T-helper 17 cell (primary cell): ENCODE results near the gene SCAPER. TPM values are rescaled to one million over a fixed set of nuclear protein-coding genes. Genes with fewer than 3 reads are reported as not detected.

ENCODE experiments used
- ATAC-seq: fragments of 150-1000 bp; cut with Tn5 transposase; 2 replicates; pipeline ENCODE4 v1.10.0; 2021; ENCODE audit warnings: mild to moderate bottlenecking, moderate library complexity
- DNase-seq, 3 donors: peaks; one replicate each; pipeline versions ENCODE4 v3.0.0 to v3.0.0-alpha.2; 2020 to 2021
- H3K9me3 ChIP-seq: one replicate; pipeline ENCODE4 v1.7.0; 2013; ENCODE audit warnings: low read length, mild to moderate bottlenecking; ENCODE audit not compliant: control insufficient read depth, poor library complexity, severe bottlenecking
- H3K27ac Mint-ChIP-seq: one replicate; pipeline ENCODE4 v1.8.0; 2022; ENCODE audit warnings: mild to moderate bottlenecking, moderate library complexity, mixed read lengths
- H3K27me3 Mint-ChIP-seq: one replicate; pipeline ENCODE4 v1.8.0; 2022; ENCODE audit warnings: mixed read lengths
- H3K36me3 Mint-ChIP-seq: one replicate; pipeline ENCODE4 v1.8.0; 2022; ENCODE audit warnings: low read depth, mixed read lengths
- H3K4me1 Mint-ChIP-seq: one replicate; pipeline ENCODE4 v1.8.0; 2022; ENCODE audit warnings: mild to moderate bottlenecking, mixed read lengths
- H3K4me3 Mint-ChIP-seq: one replicate; pipeline ENCODE4 v1.8.0; 2022; ENCODE audit warnings: mild to moderate bottlenecking, moderate library complexity, mixed read lengths
- total RNA-seq, 4 donors: library from RNA in 2 of 4; stranded (reverse) in 2 of 4; gene quantifications; one replicate each; pipeline ENCODE4 v1.2.3 and lab custom pipeline; 2022 to 2026

Gene SCAPER
- total RNA-seq, 2 donors from 2014 or later, result 33.7 to 36.6 TPM

GRCh38 chr15:76338486-76339304 is 566.4 kb downstream of the SCAPER start:
- no peak overlapping the region for H3K27ac Mint-ChIP-seq
- ATAC-seq, result no peak
- peaks cover 54% of the 10 kb centered on the region for H3K4me1 Mint-ChIP-seq
- peaks cover 83% of the 10 kb centered on the region for H3K27me3 Mint-ChIP-seq
- H3K36me3 Mint-ChIP-seq, result peaks cover 18% of the 10 kb centered on the region
- no peaks in the 10 kb centered on the region for H3K9me3 ChIP-seq
- peak overlapping the region; percentile 93 for H3K4me3 Mint-ChIP-seq
- DNase-seq, result no peak

- Mint-ChIP-seq H3K4me1 (peaks cover 48% of the 10 kb centered on the region), H3K27me3 (peaks cover 84% of the 10 kb centered on the region), H3K27ac (peak overlapping the region; percentile 73), H3K4me3 (peak overlapping the region; percentile 87), H3K36me3 (peaks cover 18% of the 10 kb centered on the region)
- DNase-seq (no peak), ATAC-seq (peak; percentile 11)
- H3K9me3 ChIP-seq, result no peaks in the 10 kb centered on the region
These were observed 567.2 kb downstream of the SCAPER start for GRCh38 chr15:76337696-76338485.

DNA sequence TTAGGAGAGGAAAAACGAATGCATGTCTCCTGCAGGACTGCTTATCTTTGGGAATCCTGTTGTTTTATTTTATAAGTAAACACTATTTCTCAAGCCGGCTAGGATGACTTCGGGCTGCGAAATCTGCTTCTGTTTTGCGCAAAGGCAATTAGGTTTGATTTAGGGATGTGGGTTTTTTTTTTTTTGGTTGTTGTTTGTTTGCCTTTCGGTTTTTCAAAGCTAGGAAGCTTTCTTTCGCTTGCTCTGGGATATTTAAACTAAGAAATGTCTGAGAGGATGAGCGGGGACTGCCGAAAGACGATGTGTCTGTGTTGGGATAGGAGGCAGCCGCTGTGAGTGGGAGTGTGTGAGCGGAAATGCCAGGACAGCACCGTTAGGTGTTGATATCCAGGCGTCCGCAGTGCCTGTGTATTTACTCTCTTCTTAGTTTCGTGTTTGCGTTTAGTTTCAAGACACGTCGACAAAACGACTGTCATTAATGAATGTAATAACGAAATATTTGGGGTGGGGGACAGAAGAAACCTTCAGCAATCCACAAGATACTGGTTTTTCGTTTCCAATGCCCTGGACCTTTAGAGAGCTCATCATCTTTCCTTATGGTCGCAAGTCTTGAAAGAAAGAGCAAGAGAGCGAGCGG is 568.0 kb downstream of the SCAPER start:
- no peak for DNase-seq
- no peaks in the 10 kb centered on the region for H3K9me3 ChIP-seq
- H3K4me1 Mint-ChIP-seq, result peaks cover 48% of the 10 kb centered on the region

GRCh38 chr15:76336254-76337058 is 568.7 kb downstream of the SCAPER start, which contains the start of gene ISL2:
Gene ISL2, plus strand, starts transcription at chr15:76336773. Its CDS starts 111 bp downstream, at chr15:76336884.
- peak; percentile 14 for ATAC-seq

More for the DNA sequence above, 568.0 kb downstream of the SCAPER start:
- peak overlapping the region; percentile 87 for H3K4me3 Mint-ChIP-seq
- no peak for ATAC-seq
- H3K27ac Mint-ChIP-seq, result peak overlapping the region; percentile 73
- H3K36me3 Mint-ChIP-seq, result peaks cover 18% of the 10 kb centered on the region
- peaks cover 90% of the 10 kb centered on the region for H3K27me3 Mint-ChIP-seq

DNA sequence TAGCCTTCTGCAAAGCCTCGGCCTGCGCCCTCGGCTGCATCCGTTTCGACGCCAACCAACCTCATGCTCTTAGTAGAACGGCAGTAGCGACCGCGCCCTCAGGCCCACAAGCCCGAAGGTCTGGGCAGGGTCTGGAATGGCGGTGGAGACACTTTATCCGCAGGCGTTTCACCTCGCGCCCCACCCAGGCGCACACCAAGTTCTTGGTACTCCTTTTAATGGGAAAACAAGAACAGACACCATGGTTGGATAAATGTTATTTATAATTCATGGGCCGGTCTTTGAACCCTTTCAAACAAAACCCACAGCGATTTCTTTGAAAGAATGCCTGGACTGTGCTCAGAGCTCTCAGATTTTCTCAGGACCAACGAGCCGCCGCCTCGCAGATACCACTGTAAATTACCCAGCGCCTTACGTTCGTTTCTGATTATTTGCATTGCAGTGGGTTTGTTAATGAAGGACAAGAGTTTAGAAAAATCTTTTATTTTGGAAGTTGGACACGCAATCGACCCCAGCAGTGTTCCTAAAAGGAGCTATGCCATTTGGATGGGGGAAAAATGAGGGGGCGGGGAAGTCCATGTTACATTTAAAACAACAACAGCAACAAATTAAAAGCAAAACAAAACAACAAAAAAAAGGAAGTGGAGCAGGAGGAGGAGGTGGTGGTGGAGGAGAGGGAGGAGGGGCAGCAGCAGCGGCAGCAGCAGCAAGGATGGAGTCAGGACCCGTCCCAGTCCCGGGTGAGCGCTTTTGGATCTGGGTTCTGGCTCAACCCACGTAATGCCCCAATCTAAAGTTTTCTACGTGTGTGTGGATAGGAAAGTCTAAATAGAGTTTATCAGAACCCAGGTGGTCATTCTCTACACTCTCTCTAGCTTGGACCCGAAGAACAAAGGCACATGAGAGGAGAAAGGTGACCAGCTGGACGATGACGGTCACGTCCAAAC is 569.6 kb downstream of the SCAPER start:
- peaks cover 39% of the 10 kb centered on the region for H3K4me1 Mint-ChIP-seq
- peaks cover 82% of the 10 kb centered on the region for H3K27me3 Mint-ChIP-seq
- no peak overlapping the region for H3K27ac Mint-ChIP-seq
- no peak for DNase-seq
- peak overlapping the region; percentile 87 for H3K4me3 Mint-ChIP-seq
- H3K9me3 ChIP-seq, result no peaks in the 10 kb centered on the region
- ATAC-seq, result no peak
- peaks cover 18% of the 10 kb centered on the region for H3K36me3 Mint-ChIP-seq

More at GRCh38 chr15:76336254-76337058, 568.7 kb downstream of the SCAPER start, which contains the start of gene ISL2:
- DNase-seq, result peak in 2 of 3 donors; percentile 25 to 26
- H3K4me1 Mint-ChIP-seq, result peaks cover 42% of the 10 kb centered on the region
- H3K27me3 Mint-ChIP-seq, result peaks cover 83% of the 10 kb centered on the region
- H3K4me3 Mint-ChIP-seq, result peak within 1 kb of the TSS; percentile 87
- peak within 1 kb of the TSS; percentile 73 for H3K27ac Mint-ChIP-seq
- H3K36me3 Mint-ChIP-seq, result peaks cover 18% of the 10 kb centered on the region
- H3K9me3 ChIP-seq, result no peaks in the 10 kb centered on the region

DNA sequence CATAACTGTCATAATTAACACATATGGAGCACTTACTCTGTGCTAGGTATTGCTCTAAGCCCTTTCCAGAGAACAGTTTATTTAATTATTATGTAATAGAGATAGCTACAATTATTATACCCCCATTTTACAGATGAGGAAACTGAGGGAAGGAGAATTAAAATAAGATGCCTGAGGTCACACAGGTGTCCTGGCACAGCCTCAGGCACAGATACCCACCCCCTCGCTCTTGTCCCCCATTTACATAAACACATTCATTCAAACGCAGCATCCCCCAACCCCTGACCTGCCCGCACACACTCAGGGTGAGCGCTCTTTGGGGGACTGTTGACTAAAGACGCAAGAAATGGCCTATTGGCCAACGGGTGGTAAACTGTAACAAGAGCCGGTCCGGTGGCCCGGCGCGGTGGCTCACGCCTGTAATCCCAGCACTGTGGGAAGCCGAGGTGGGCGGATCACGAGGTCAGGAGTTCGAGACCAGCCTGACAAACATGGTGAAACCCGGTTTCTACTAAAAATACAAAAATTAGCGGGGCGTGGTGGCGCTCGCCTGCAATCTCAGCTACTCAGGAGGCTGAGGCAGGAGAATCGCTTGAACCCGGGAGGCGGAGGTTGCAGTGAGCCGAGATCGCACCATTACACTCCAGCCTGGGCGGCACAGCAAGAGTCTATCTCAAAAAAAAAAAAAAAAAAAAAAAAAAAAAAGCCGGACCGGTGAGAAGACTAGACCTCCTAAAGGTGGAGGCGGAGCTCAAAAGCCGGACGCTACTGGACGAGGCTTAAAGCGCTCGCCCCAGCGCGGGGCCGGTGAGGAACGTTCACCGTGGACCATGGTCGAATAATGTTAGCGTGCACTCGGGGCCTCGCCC is 570.5 kb downstream of the SCAPER start:
- no peaks in the 10 kb centered on the region for H3K9me3 ChIP-seq
- no peak for ATAC-seq
- Mint-ChIP-seq H3K27ac (no peak overlapping the region), H3K27me3 (peaks cover 82% of the 10 kb centered on the region), H3K36me3 (peaks cover 17% of the 10 kb centered on the region), H3K4me3 (peak overlapping the region; percentile 87), H3K4me1 (peaks cover 32% of the 10 kb centered on the region)
- no peak for DNase-seq

DNA sequence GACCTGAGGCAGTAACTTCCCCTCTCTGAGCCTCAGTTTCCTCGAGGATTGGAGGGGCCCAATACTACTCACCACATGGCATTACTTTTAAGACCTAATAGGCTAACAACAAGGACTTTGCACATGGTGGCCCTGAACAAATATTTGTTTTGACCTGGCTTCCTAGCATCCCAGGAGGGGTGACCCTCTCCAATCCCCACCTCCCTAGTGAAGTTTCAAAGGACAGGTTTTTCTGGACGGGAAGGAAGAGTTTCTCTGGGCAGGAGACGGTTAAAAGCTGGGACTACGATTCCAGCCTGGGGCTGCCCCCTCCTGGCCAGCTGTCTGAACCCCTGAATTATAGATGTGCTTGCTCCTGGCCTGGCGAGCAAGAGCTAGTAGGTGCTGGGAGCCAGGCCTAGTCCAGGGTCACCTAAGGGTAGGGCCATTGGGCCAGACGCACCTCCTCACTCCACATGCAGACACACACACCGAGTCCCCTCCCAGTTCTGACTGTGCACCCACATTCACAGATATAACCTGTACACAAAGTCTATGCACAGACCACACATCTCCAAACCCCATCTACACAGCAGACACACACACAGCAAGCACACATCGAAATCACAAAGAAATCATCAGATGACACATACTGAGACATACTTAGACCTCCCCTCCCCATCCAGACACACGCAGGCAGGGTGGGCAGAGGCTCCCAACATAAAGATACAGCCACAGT is 571.3 kb downstream of the SCAPER start:
- peaks cover 82% of the 10 kb centered on the region for H3K27me3 Mint-ChIP-seq
- H3K9me3 ChIP-seq, result no peaks in the 10 kb centered on the region
- no peak overlapping the region for H3K4me3 Mint-ChIP-seq
- peaks cover 19% of the 10 kb centered on the region for H3K36me3 Mint-ChIP-seq
- H3K27ac Mint-ChIP-seq, result no peak overlapping the region
- DNase-seq, result no peak
- no peak for ATAC-seq
- H3K4me1 Mint-ChIP-seq, result peaks cover 32% of the 10 kb centered on the region

DNA sequence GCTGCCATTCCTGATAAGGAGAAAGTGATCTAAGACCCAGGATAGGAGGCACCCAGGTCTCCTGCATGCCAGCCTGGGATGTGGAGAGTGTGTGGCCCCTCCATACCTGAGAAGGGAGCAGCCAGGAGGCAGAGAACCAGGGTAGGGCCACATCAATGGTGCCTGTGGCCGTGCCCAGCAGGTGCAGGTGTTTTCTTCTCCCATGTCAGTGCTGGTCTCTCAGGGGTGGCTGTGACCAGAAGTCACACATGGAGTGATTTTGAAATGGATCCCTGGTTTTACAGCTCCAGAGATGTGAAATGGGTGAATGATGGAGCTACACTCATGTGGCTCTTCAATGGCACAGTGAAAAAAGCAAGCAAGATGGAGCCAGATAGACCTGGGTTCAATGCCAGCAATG is 571.8 kb downstream of the SCAPER start:
- peaks cover 82% of the 10 kb centered on the region for H3K27me3 Mint-ChIP-seq
- peaks cover 27% of the 10 kb centered on the region for H3K4me1 Mint-ChIP-seq
- H3K9me3 ChIP-seq, result no peaks in the 10 kb centered on the region
- H3K4me3 Mint-ChIP-seq, result no peak overlapping the region
- ATAC-seq (no peak), DNase-seq (no peak)
- no peak overlapping the region for H3K27ac Mint-ChIP-seq
- peaks cover 15% of the 10 kb centered on the region for H3K36me3 Mint-ChIP-seq

GRCh38 chr15:76332796-76333195 is 572.3 kb downstream of the SCAPER start:
- H3K27me3 Mint-ChIP-seq, result peaks cover 86% of the 10 kb centered on the region
- DNase-seq (no peak), ATAC-seq (no peak)
- no peak overlapping the region for H3K4me3 Mint-ChIP-seq
- no peak overlapping the region for H3K27ac Mint-ChIP-seq
- H3K4me1 Mint-ChIP-seq, result peaks cover 27% of the 10 kb centered on the region
- H3K9me3 ChIP-seq, result no peaks in the 10 kb centered on the region
- peaks cover 17% of the 10 kb centered on the region for H3K36me3 Mint-ChIP-seq

- Mint-ChIP-seq H3K27ac (no peak overlapping the region), H3K36me3 (peaks cover 12% of the 10 kb centered on the region), H3K4me1 (peaks cover 4% of the 10 kb centered on the region), H3K27me3 (peaks cover 86% of the 10 kb centered on the region), H3K4me3 (no peak overlapping the region)
- ATAC-seq (no peak), DNase-seq (no peak)
- no peaks in the 10 kb centered on the region for H3K9me3 ChIP-seq
These were observed 575.0 kb downstream of the SCAPER start for GRCh38 chr15:76330080-76330680.
